AG10803 (cell line): ENCODE results near the gene CACNA2D4.

Experiments used
- DNase-seq: peaks from one replicate; pipeline ENCODE4 v3.0.0; 2010; ENCODE audit warnings: low read depth
- H3K4me3 ChIP-seq: 2 replicates; pipeline ENCODE4 v1.5.1; 2011; ENCODE audit warnings: mild to moderate bottlenecking, low read length, control low read depth
- CTCF ChIP-seq: conservative IDR thresholded peaks from 2 replicates; pipeline ENCODE4 v1.5.1; 2011; ENCODE audit warnings: mild to moderate bottlenecking, low read length, control low read depth, inconsistent platforms

CACNA2D4 gene

GRCh38 chr12:1920971-1921370 lies 2.5 kb upstream of the CACNA2D4 start:
- H3K4me3 ChIP-seq = no peak overlapping the region
- no peak for DNase-seq
- no peak for TF ChIP-seq CTCF

DNA sequence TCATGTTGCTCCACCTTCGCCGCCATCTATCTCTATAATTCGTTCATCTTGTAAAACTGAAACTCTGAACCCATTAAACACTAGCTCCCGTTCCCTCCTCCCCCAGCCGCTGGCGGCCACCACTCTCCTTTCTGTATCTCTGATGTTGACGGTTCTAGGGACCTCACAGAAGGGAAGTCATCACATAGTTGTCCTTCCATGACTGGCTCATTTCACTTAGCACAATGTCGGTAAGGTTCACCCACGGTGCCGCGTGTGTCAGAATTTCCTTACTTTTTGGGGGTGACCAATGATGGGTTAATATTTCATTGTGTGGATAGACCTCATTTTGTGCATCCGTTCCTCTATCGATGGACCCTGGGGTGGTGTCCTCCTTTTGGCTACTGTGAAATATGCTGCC lies 2.0 kb upstream of the CACNA2D4 start:
- no peak overlapping the region for H3K4me3 ChIP-seq
- no peak for TF ChIP-seq CTCF
- DNase-seq = no peak

- H3K4me3 ChIP-seq = no peak overlapping the region
- no peak for DNase-seq
- no peak for TF ChIP-seq CTCF
Observed at GRCh38 chr12:1919763-1920162, 1.3 kb upstream of the CACNA2D4 start.

GRCh38 chr12:1919284-1919683 lies 832 bp upstream of the CACNA2D4 start:
- no peak for TF ChIP-seq CTCF
- no peak for DNase-seq
- no peak overlapping the region for H3K4me3 ChIP-seq

DNA sequence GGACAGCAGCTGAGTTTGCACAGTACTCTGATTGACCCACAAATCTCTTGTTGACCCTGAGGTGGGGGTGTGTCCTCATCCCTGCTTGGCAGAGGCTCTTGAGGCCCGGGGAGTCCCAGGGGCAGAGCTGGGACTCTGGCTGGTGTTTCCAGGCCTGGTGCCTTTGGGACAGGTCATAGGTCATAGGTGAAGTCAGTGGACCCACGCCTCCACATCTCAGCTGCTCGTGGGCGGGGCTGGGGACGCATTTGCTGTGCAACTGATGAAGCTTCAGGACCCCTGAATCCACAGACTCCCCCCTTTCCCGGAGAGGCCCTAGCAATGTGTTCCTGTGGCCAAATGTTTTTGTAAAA lies 408 bp upstream of the CACNA2D4 start:
- no peak for DNase-seq
- no peak overlapping the region for H3K4me3 ChIP-seq
- TF ChIP-seq CTCF = no peak

GRCh38 chr12:1917172-1918070 lies 1.0 kb downstream of the CACNA2D4 start:
- TF ChIP-seq CTCF = no peak
- DNase-seq = no peak
- H3K4me3 ChIP-seq = no peak overlapping the region

GRCh38 chr12:1916371-1917171 lies 1.9 kb downstream of the CACNA2D4 start:
- TF ChIP-seq CTCF = no peak
- no peak overlapping the region for H3K4me3 ChIP-seq
- no peak for DNase-seq
